GM12865 (cell line): Measurements from ENCODE around the gene HAPSTR1.

ENCODE experiments used
- DNase-seq: peaks from one replicate; pipeline ENCODE4 v3.0.0; 2010; ENCODE audit warnings: low read depth
- H3K4me3 ChIP-seq: 2 replicates; pipeline ENCODE4 v1.5.1; 2011; ENCODE audit warnings: mild to moderate bottlenecking, low read depth, low read length, control low read depth
- TF ChIP-seq, protein P1 (sequence below): IDR thresholded peaks from 2 replicates; pipeline ENCODE4 v1.5.1; 2011; ENCODE audit warnings: low read length, control low read depth, low read depth, inconsistent platforms; ENCODE audit not compliant: insufficient read depth; ENCODE audit errors: missing control alignments

Gene HAPSTR1

DNA sequence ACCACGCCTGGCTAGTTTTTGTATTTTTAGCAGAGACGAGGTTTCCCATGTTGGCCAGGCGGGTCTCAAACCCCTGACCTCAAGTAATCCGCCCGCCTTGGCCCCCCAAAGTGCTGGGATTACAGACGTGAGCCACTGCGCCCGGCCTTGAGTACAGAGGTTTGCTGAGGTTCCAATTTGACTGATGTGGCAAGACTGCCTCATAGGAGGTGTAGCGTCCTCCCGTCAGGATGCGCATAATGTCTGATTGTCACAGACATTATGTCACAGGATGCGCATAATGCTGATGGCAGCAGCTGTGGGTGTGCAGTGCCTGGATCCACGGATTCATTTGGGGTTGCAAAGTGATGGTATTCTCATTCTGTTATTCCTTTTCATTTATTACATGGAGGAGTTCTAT is 45.2 kb downstream of the HAPSTR1 start:
- no peak for DNase-seq
- TF ChIP-seq, protein P1, sequence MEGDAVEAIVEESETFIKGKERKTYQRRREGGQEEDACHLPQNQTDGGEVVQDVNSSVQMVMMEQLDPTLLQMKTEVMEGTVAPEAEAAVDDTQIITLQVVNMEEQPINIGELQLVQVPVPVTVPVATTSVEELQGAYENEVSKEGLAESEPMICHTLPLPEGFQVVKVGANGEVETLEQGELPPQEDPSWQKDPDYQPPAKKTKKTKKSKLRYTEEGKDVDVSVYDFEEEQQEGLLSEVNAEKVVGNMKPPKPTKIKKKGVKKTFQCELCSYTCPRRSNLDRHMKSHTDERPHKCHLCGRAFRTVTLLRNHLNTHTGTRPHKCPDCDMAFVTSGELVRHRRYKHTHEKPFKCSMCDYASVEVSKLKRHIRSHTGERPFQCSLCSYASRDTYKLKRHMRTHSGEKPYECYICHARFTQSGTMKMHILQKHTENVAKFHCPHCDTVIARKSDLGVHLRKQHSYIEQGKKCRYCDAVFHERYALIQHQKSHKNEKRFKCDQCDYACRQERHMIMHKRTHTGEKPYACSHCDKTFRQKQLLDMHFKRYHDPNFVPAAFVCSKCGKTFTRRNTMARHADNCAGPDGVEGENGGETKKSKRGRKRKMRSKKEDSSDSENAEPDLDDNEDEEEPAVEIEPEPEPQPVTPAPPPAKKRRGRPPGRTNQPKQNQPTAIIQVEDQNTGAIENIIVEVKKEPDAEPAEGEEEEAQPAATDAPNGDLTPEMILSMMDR = no peak
- no peak overlapping the region for H3K4me3 ChIP-seq

DNA sequence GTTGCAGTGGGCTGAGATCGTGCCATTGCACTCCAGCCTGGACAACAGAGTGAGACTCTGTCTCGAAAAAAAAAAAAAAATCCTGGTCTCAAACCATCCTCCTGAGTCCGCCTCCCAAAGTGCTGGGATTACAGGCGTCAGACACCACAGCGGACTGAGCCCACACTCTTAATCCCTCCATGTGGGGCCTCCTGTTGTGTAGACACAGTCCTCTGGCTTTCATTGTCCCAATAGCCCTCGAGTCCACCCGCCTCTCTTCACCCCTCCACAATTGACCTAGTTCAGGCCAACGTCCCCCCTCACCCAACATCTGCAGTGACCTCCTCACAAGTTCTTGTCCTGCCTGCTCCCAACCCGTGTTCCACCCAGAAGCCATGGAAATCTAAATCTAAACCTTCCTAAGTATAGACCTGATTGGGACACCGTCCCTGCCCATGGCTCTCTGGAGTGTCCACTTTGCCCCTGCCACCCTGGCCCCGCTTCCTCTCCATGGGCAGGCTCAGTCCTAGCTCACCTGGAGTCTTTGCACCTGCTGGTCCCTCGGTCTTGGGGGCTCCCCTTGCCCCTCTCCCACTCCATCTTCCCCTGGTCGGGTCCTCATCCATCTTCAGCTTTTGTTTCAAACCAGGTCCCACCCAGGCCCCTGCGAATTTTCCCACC is 46.7 kb downstream of the HAPSTR1 start:
- TF ChIP-seq, protein P1 = no peak
- no peak for DNase-seq
- H3K4me3 ChIP-seq = no peak overlapping the region

DNA sequence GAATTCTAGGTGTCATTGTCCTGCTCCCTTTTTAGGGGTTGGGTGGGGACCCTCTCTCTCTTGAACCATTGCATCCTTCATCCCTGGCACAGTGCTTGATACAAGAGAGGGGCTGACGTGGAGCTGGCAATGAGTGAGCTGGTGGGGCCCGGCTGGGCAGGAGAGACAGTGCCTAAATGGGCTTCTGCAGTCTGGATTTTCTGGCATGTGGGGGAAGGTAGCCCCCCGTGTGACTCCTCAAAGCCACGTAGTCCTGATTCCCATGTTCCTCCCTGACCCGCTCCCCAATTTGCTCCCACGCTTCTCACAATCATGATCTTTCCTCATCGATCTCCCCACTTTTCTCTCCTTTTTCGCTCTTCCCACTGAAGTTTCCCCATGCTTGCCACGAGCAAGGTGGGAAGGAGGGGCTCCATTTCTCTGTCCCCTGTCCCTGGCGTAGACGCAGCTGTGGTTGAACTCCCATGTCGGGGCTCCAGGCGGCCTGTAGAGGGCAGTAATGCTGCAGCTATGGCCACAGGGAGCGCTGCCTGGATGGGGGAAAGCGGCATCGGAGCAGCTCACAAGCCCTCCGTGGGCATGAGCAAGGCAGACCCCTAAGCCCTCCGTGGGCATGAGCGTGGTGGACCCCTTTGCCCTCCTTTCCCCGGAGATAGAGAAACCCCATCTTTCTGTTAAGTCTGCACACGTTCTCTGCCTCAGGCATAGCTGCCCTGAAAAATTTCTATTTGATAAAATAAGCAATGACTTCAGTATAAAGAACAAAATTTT is 47.5 kb downstream of the HAPSTR1 start:
- TF ChIP-seq, protein P1 = peak; percentile 93
- H3K4me3 ChIP-seq = 0 out of 2 replicates have a peak overlapping the region, but pooled peaks have one; percentile 0
- DNase-seq = peak; percentile 80

DNA sequence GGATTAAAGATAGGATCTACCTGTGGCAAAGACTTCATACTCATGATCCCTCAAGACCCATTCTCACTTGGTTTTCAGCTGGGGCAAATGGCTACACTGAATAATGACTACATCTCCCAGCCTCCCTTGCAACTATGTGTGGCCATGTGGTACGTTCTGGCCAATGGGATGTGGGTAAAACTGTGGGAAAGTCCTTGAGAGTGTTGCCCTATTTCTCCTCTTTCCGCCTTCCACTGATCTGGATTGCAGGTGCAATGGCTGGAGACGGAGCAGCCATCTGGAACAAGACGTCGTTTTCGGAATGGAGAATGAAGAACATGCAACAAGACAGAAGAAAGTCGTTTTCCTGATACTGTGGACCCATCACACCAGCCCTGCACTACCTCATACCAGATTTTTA is 48.5 kb downstream of the HAPSTR1 start:
- TF ChIP-seq, protein P1 = no peak
- DNase-seq = peak; percentile 79
- no peak overlapping the region for H3K4me3 ChIP-seq
